ENCODE results near the gene WRAP73.
"Not testable (repeated sequence)": the region's sequence is repeated elsewhere in the genome, so short reads cannot be mapped to it uniquely, and the experiment has no call there.

Gene WRAP73

DNA sequence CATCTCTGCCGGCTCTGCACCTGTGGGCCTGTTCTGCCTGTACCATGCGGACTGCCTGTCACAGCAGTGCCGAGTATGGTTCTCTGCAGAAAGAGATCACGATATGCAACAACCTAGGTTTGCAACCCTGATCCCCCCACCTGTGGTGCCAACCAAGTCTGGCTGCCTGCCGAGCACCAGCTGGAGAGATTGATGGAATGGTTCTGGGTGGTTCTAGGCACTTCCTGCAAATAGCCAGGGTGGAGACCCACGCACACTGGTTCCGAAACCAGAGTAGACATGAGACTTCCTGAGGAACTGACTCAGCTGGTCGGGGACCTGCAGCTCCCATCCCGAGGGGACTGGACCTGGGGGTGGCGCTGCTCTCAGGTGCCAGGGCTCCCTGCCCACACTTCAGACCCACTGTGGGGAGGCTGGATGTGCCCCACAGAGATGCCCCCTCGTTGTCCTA lies 19.7 kb downstream of the WRAP73 start:
- DNase-seq (ENCODE audit: low read depth) = no peak

DNA sequence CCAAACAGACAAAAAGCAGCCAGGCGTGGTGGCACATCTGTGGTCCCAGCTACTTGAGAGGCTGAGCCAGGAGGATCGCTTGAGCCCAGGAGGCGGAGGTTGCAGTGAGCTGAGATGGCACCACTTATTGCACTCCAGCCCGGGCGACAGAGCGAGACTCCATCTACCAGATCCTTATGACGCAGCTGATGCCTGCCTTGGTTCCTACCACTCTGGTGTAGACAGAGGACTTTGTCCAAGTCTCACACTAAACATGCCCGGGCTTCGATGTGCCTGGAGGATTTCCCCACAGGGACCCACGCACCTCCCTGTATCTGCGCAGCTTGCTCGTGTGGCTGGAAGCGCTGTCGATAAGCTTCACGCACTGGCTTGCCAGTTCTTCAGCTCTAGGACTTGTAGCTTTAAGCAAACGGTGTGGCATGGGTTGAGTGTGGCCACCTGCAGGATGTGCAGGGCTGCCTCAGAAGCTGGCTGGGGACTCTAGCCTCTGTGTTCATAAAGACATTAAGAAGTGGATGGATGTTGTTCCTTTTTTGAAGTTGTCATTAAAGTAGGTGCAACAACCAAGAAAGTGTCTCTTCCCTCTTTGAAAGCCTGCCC lies 20.2 kb downstream of the WRAP73 start:
- DNase-seq (ENCODE audit: low read depth) = no peak

GRCh38 chr1:3628445-3628844 lies 21.5 kb downstream of the WRAP73 start:
- no peak for DNase-seq (ENCODE audit: low read depth)

- DNase-seq (ENCODE audit: low read depth) = no peak
Observed at GRCh38 chr1:3627515-3628253, 22.2 kb downstream of the WRAP73 start.

GRCh38 chr1:3626025-3626424 lies 23.9 kb downstream of the WRAP73 start:
- DNase-seq (ENCODE audit: low read depth) = no peak

- no peak for DNase-seq (ENCODE audit: low read depth)
Observed at GRCh38 chr1:3625151-3625907, 24.6 kb downstream of the WRAP73 start.

- DNase-seq (ENCODE audit: low read depth) = peak; percentile 97
Observed at GRCh38 chr1:3624200-3625136, 25.4 kb downstream of the WRAP73 start, which contains the start of gene TPRG1L. TSS of gene TPRG1L (plus strand) at chr1:3625015. CDS start at chr1:3625073, 58 bp downstream.

GRCh38 chr1:3623441-3624199 lies 26.3 kb downstream of the WRAP73 start:
- DNase-seq (ENCODE audit: low read depth) = no peak

- DNase-seq (ENCODE audit: low read depth) = not testable (repeated sequence)
Observed at GRCh38 chr1:3622102-3622501, 27.8 kb downstream of the WRAP73 start.

DNA sequence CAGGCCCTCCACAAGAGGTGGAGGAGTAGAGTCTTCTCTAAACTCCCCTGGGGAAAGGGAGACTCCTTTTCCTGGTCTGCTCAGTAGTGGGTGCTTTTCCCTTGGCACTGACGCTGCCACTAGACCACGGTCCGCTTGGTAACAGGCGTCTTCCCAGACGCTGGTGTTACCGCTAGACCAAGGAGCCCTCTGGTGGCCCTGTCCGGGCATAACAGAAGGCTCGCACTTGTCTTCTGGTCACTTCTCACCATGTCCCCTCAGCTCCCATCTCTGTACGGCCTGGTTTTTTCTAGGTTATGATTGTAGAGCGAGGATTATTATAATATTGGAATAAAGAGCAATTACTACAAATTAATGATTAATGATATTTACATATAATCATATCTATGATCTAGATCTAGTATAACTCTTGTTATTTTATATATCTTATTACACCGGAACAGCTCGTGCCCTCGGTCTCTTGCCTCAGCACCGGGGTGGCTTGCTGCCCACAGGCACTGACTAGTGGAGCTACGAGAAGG lies 28.7 kb downstream of the WRAP73 start:
- DNase-seq (ENCODE audit: low read depth) = not testable (repeated sequence)

- no peak for DNase-seq (ENCODE audit: low read depth)
Observed at GRCh38 chr1:3620708-3621107, 29.2 kb downstream of the WRAP73 start.

GRCh38 chr1:3618881-3619671 lies 30.8 kb downstream of the WRAP73 start:
- peak; percentile 67 for DNase-seq (ENCODE audit: low read depth)

DNA sequence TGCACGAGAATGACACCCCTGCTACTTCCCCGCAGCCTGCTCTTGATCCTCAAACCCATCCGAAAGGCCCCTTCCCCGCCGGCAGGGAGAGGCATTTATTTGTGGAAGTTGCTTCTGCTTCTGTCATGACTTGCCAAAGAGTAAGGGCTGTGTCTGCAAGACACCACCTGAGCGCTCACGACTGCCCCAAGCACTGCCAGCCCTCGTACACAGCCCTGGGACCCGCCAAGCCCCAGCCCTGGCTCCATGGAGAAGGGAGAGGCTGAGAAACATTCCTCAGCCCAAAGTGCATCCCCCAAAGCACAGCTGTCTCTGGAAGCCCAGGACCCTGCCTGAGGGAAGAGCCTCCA lies 31.4 kb downstream of the WRAP73 start:
- no peak for DNase-seq (ENCODE audit: low read depth)

- no peak for DNase-seq (ENCODE audit: low read depth)
Observed at GRCh38 chr1:3617806-3618345, 32.0 kb downstream of the WRAP73 start.

- DNase-seq (ENCODE audit: low read depth) = no peak
Observed at GRCh38 chr1:3616861-3617260, 33.0 kb downstream of the WRAP73 start.

GRCh38 chr1:3614755-3615742 lies 34.9 kb downstream of the WRAP73 start:
- DNase-seq (ENCODE audit: low read depth) = no peak

- no peak for DNase-seq (ENCODE audit: low read depth)
Observed at GRCh38 chr1:3612123-3612522, 37.8 kb downstream of the WRAP73 start.

Measured in stimulated activated CD8-positive, alpha-beta memory T cell treated with anti-CD3 and anti-CD28 coated beads, Interleukin-12 subunit alpha, Interleukin-12 subunit beta, amount 100 ng/mL, for 1 hour (primary cell).